Suppressor macrophage treated with lipopolysaccharide for 4 hours (primary cell): ENCODE measurements around the gene SLC22A4.

ENCODE experiments used
- DNase-seq: peaks from one replicate; pipeline ENCODE4 v3.0.0-alpha.2; 2020

SLC22A4 gene

GRCh38 chr5:132262882-132263547 is 31.2 kb upstream of the SLC22A4 start:
- peak; percentile 22 for DNase-seq

- DNase-seq: peak; percentile 76
Measured at GRCh38 chr5:132263548-132264261, 30.5 kb upstream of the SLC22A4 start.

- no peak for DNase-seq
Measured at GRCh38 chr5:132264546-132265335, 29.5 kb upstream of the SLC22A4 start.

GRCh38 chr5:132265336-132266030 is 28.7 kb upstream of the SLC22A4 start:
- peak; percentile 58 for DNase-seq

GRCh38 chr5:132266031-132266835 is 28.0 kb upstream of the SLC22A4 start:
- no peak for DNase-seq

GRCh38 chr5:132266836-132267160 is 27.4 kb upstream of the SLC22A4 start:
- no peak for DNase-seq

GRCh38 chr5:132267166-132267739 is 26.9 kb upstream of the SLC22A4 start:
- no peak for DNase-seq

- no peak for DNase-seq
Measured at GRCh38 chr5:132267931-132268768, 26.0 kb upstream of the SLC22A4 start.

GRCh38 chr5:132268769-132269551 is 25.2 kb upstream of the SLC22A4 start:
- DNase-seq: no peak

- no peak for DNase-seq
Measured at GRCh38 chr5:132269635-132270334, 24.4 kb upstream of the SLC22A4 start.

- no peak for DNase-seq
Measured at GRCh38 chr5:132270335-132270665, 23.9 kb upstream of the SLC22A4 start.

GRCh38 chr5:132270706-132271105 is 23.5 kb upstream of the SLC22A4 start:
- no peak for DNase-seq

- no peak for DNase-seq
Measured at GRCh38 chr5:132271251-132272246, 22.6 kb upstream of the SLC22A4 start.

GRCh38 chr5:132272311-132273210 is 21.6 kb upstream of the SLC22A4 start:
- DNase-seq: peak; percentile 70

- no peak for DNase-seq
Measured at GRCh38 chr5:132273631-132274030, 20.6 kb upstream of the SLC22A4 start.

- DNase-seq: no peak
Measured at GRCh38 chr5:132274050-132274792, 20.0 kb upstream of the SLC22A4 start.
